DOHH2 (cell line): ENCODE data around the gene ECT2L.

ENCODE experiments used
- H3F3A ChIP-seq: fragments of 200-600 bp; sonication (generic), shearing (Covaris generic); 2 replicates; pipeline ENCODE4 v1.6.0; 2016; ENCODE audit warnings: antibody characterized with exemption, mild to moderate bottlenecking; ENCODE audit not compliant: control insufficient read depth, insufficient read depth
- H3K27ac ChIP-seq: fragments of 200-600 bp; sonication (generic); 2 replicates; pipeline ENCODE4 v1.5.1; 2014; ENCODE audit warnings: low read depth, mild to moderate bottlenecking, low read length, moderate library complexity
- H3K27me3 ChIP-seq: fragments of 200-600 bp; sonication (generic); 2 replicates; pipeline ENCODE4 v1.6.1; 2014; ENCODE audit warnings: mild to moderate bottlenecking, low read length, mixed read lengths; ENCODE audit not compliant: control insufficient read depth
- H3K36me3 ChIP-seq: fragments of 200-600 bp; sonication (generic); 2 replicates; pipeline ENCODE4 v1.6.1; 2014; ENCODE audit warnings: mild to moderate bottlenecking, low read length, moderate library complexity, mixed read lengths; ENCODE audit not compliant: control insufficient read depth
- H3K4me1 ChIP-seq: fragments of 200-600 bp; sonication (generic); 2 replicates; pipeline ENCODE4 v1.6.1; 2014; ENCODE audit warnings: mild to moderate bottlenecking, low read length, mixed read lengths; ENCODE audit not compliant: control insufficient read depth
- H3K4me2 ChIP-seq: fragments of 200-600 bp; sonication (generic); 2 replicates; pipeline ENCODE4 v1.6.0; 2014; ENCODE audit warnings: mild to moderate bottlenecking, low read length, moderate library complexity
- H3K4me3 ChIP-seq: fragments of 200-600 bp; sonication (generic); 2 replicates; pipeline ENCODE4 v1.5.1; 2014; ENCODE audit warnings: mild to moderate bottlenecking, low read length, mixed read lengths
- H3K79me2 ChIP-seq: fragments of 200-600 bp; sonication (generic); 2 replicates; pipeline ENCODE4 v1.6.1; 2014; ENCODE audit warnings: mild to moderate bottlenecking, low read length, mixed read lengths; ENCODE audit not compliant: control insufficient read depth
- H3K9me2 ChIP-seq: fragments of 200-600 bp; sonication (generic); replicated peaks from 2 replicates; pipeline ENCODE4 v1.6.1; 2014; ENCODE audit warnings: mild to moderate bottlenecking, low read length, mixed read lengths; ENCODE audit not compliant: control insufficient read depth
- H3K9me3 ChIP-seq: fragments of 200-600 bp; sonication (generic); 2 replicates; pipeline ENCODE4 v1.6.1; 2014; ENCODE audit warnings: antibody characterized with exemption, low read length, mixed read lengths; ENCODE audit not compliant: control insufficient read depth, insufficient read depth
- H4K20me1 ChIP-seq: fragments of 200-600 bp; sonication (generic); 2 replicates; pipeline ENCODE4 v1.6.0; 2014; ENCODE audit warnings: low read depth, mild to moderate bottlenecking, antibody characterized with exemption, low read length, moderate library complexity; ENCODE audit not compliant: control insufficient read depth, insufficient read depth
- CTCF ChIP-seq: fragments of 200-600 bp; sonication (generic); IDR thresholded peaks from one replicate; pipeline ENCODE4 v1.5.1; 2014; ENCODE audit warnings: antibody characterized with exemption, mild to moderate bottlenecking, low read depth, low read length; ENCODE audit not compliant: poor library complexity, severe bottlenecking
- EZH2phosphoT487 ChIP-seq: fragments of 200-600 bp; sonication (generic); IDR thresholded peaks from 2 replicates; pipeline ENCODE4 v1.6.1; 2017; ENCODE audit warnings: borderline replicate concordance, mild to moderate bottlenecking, antibody characterized with exemption, low read length, moderate library complexity, mixed read lengths

Gene ECT2L

GRCh38 chr6:138803331-138803730 is 7.4 kb downstream of the ECT2L start:
- H3K9me2 ChIP-seq, result no peaks in the 10 kb centered on the region
- H3K79me2 ChIP-seq, result no peaks in the 10 kb centered on the region
- H3K36me3 ChIP-seq, result no peaks in the 10 kb centered on the region
- H3K27me3 ChIP-seq, result peaks cover 8% of the 10 kb centered on the region; the same call in 1 of the 2 replicates
- no peak overlapping the region for H3K27ac ChIP-seq
- H3K4me1 ChIP-seq, result peaks cover 6% of the 10 kb centered on the region; the same call in 1 of the 2 replicates
- H3K4me2 ChIP-seq, result no peak overlapping the region
- H3K9me3 ChIP-seq, result no peaks in the 10 kb centered on the region
- H3F3A ChIP-seq, result no peaks in the 10 kb centered on the region
- TF ChIP-seq EZH2phosphoT487 (no peak), CTCF (no peak)
- no peaks in the 10 kb centered on the region for H4K20me1 ChIP-seq
- no peak overlapping the region for H3K4me3 ChIP-seq

GRCh38 chr6:138803861-138804260 is 8.0 kb downstream of the ECT2L start:
- Histone ChIP-seq H3K9me3 (no peaks in the 10 kb centered on the region), H4K20me1 (no peaks in the 10 kb centered on the region), H3K36me3 (no peaks in the 10 kb centered on the region), H3K79me2 (no peaks in the 10 kb centered on the region), H3K4me1 (peaks cover 6% of the 10 kb centered on the region; the same call in 1 of the 2 replicates), H3K27ac (no peak overlapping the region), H3K4me3 (no peak overlapping the region), H3K4me2 (no peak overlapping the region), H3K27me3 (peaks cover 8% of the 10 kb centered on the region; the same call in 1 of the 2 replicates), H3F3A (no peaks in the 10 kb centered on the region), H3K9me2 (no peaks in the 10 kb centered on the region)
- TF ChIP-seq CTCF, result no peak
- TF ChIP-seq EZH2phosphoT487, result no peak

- no peak for TF ChIP-seq CTCF
- no peak for TF ChIP-seq EZH2phosphoT487
- Histone ChIP-seq H3K4me1 (peaks cover 6% of the 10 kb centered on the region; the same call in 1 of the 2 replicates), H3K27me3 (peaks cover 11% of the 10 kb centered on the region), H3K9me3 (no peaks in the 10 kb centered on the region), H3K27ac (no peak overlapping the region), H3F3A (no peaks in the 10 kb centered on the region), H3K79me2 (no peaks in the 10 kb centered on the region), H3K9me2 (no peaks in the 10 kb centered on the region), H3K4me2 (no peak overlapping the region), H3K4me3 (no peak overlapping the region), H4K20me1 (no peaks in the 10 kb centered on the region), H3K36me3 (no peaks in the 10 kb centered on the region)
These were observed 9.3 kb downstream of the ECT2L start for GRCh38 chr6:138805016-138805765.
